ENCODE data around the gene PHETA2. TPM values are rescaled to one million over a fixed set of nuclear protein-coding genes. Genes with fewer than 3 reads are reported as not detected.

Gene PHETA2
- total and polyA plus RNA-seq, 2 of the 13 experiments (the other 11 are each of a cell fraction or from before 2014, with no cell fraction given), result 0.07 TPM; not detected in 1

GRCh38 chr22:42090596-42091454 is 16.8 kb downstream of the PHETA2 start, which contains the start of gene NDUFA6 (continued):
- TF ChIP-seq ATF5 (CRISPR knock-in tag; IDR thresholded peaks at IDR 0.05; ENCODE audit: low read depth), result no peak
- TF ChIP-seq MYPOP (CRISPR knock-in tag; IDR thresholded peaks at IDR 0.05), result peak; percentile 93
- TF ChIP-seq ZNF468 (CRISPR knock-in tag; IDR thresholded peaks at IDR 0.05), result 0 out of 2 replicates have a peak, but pooled peaks have one; percentile 26
- peak; percentile 71; the same call in 1 of the 2 replicates for TF ChIP-seq FOXK1 (CRISPR knock-in tag; IDR thresholded peaks at IDR 0.05; ENCODE audit: borderline replicate concordance, low read depth)
- TF ChIP-seq ZNF7 (CRISPR knock-in tag; IDR thresholded peaks at IDR 0.05), result no peak
- 0 out of 2 replicates have a peak, but pooled peaks have one; percentile 31 for TF ChIP-seq ARHGAP35 (CRISPR knock-in tag; IDR thresholded peaks at IDR 0.05; ENCODE audit: borderline replicate concordance)
- no peak for TF ChIP-seq CC2D1A (CRISPR knock-in tag; IDR thresholded peaks at IDR 0.05)
- TF ChIP-seq NFKB2 (CRISPR knock-in tag; IDR thresholded peaks at IDR 0.05; ENCODE audit: borderline replicate concordance), result peak; percentile 92; the same call in 1 of the 2 replicates
- no peak for TF ChIP-seq JUNB (CRISPR knock-in tag; IDR thresholded peaks at IDR 0.05; ENCODE audit: borderline replicate concordance)
- TF ChIP-seq PRDM15 (CRISPR knock-in tag; IDR thresholded peaks at IDR 0.05), result no peak
- 0 out of 2 replicates have a peak, but pooled peaks have one; percentile 34 for TF ChIP-seq ZBTB20 (CRISPR knock-in tag; IDR thresholded peaks at IDR 0.05; ENCODE audit: borderline replicate concordance, low read depth)
- TF ChIP-seq KLF11 (CRISPR knock-in tag; IDR thresholded peaks at IDR 0.05), result no peak
- 0 out of 2 replicates have a peak, but pooled peaks have one; percentile 32 for TF ChIP-seq ZNF552 (CRISPR knock-in tag; IDR thresholded peaks at IDR 0.05; ENCODE audit: borderline replicate concordance)
- peak; percentile 82; the same call in 1 of the 2 replicates for TF ChIP-seq ZNF275 (CRISPR knock-in tag; IDR thresholded peaks at IDR 0.05; ENCODE audit: borderline replicate concordance)
- 0 out of 2 replicates have a peak, but pooled peaks have one; percentile 82 for TF ChIP-seq BRCA1 (CRISPR knock-in tag; IDR thresholded peaks at IDR 0.05)
- 0 out of 2 replicates have a peak, but pooled peaks have one; percentile 5 for TF ChIP-seq TP53 (CRISPR knock-in tag; conservative IDR thresholded peaks at IDR 0.05)
- peak; percentile 21; the same call in 1 of the 2 replicates for TF ChIP-seq FOXK2 (IDR thresholded peaks at IDR 0.05)
- TF ChIP-seq ZNF567 (CRISPR knock-in tag; IDR thresholded peaks at IDR 0.05; ENCODE audit: borderline replicate concordance), result peak; percentile 77; the same call in 1 of the 2 replicates
